ENCODE results near the gene CPEB4. TPM values are rescaled to one million over a fixed set of nuclear protein-coding genes. Genes with fewer than 3 reads are reported as not detected.

Gene CPEB4
- total and polyA plus RNA-seq, 2 donors (not counting 3 experiments of a cell fraction or from before 2014, with no cell fraction given) = 11.3 to 16.4 TPM

GRCh38 chr5:173910215-173910614 lies 22.1 kb downstream of the CPEB4 start:
- POLR2A ChIA-PET = no interaction called here
- dilution Hi-C loops (cut with MboI; ENCODE audit: extremely low pct_ligation_motif_present, low sequenced_read_pairs) (no loop called here), intact Hi-C loops (cut with micrococcal nuclease) (no loop called here)
- H3K27me3 ChIP-seq (ENCODE audit: control insufficient read depth in 2 of 2, insufficient read depth in 2 of 2, low read length in 2 of 2) = no peaks in the 10 kb centered on the region
- H2AFZ ChIP-seq (ENCODE audit: low read depth, low read length) = no peak overlapping the region
- peaks cover 11% of the 10 kb centered on the region for H3K4me1 ChIP-seq (ENCODE audit: control insufficient read depth, extremely low read depth, insufficient read depth, low read length)
- no peaks in the 10 kb centered on the region for H3K36me3 ChIP-seq (ENCODE audit: control insufficient read depth in 2 of 2, extremely low read depth in 1 of 2, insufficient read depth in 2 of 2, low read length in 2 of 2)
- CTCF ChIA-PET = interaction anchor here (0.6 to 1.0 kb wide), 2 partner anchors 9 kb away, joined by 3 read pairs; no protein-coding TSS in a partner anchor
- H3K4me2 ChIP-seq (ENCODE audit: insufficient read depth, low read length) = no peak overlapping the region
- no peak overlapping the region for H3K4me3 ChIP-seq (replicated peaks in 1 of 3; ENCODE audit: insufficient read depth in 1 of 3, low read depth in 1 of 3, low read length in 3 of 3)
- no peak overlapping the region for H3K27ac ChIP-seq (ENCODE audit: insufficient read depth, low read depth, low read length)
- no peaks in the 10 kb centered on the region for H3K9me3 ChIP-seq (replicated peaks; ENCODE audit: control insufficient read depth, insufficient read depth, low read length)
- DNase-seq (ENCODE audit: low read depth, low spot score) (no peak), FAIRE-seq (no peak)
- no TSS peak for BruUV-seq (replicated peaks)
- peaks cover 8% of the 10 kb centered on the region for H3K79me2 ChIP-seq (ENCODE audit: control insufficient read depth, insufficient read depth, low read length)
- H4K20me1 ChIP-seq (replicated peaks; ENCODE audit: control insufficient read depth, extremely low read depth, insufficient read depth, low read length) = no peaks in the 10 kb centered on the region
- no peaks in the 10 kb centered on the region for H3K9me1 ChIP-seq (replicated peaks; ENCODE audit: control insufficient read depth, extremely low read depth, insufficient read depth, low read length)
- TF ChIP-seq MYC (IDR thresholded peaks at IDR 0.05; ENCODE audit: low read depth, low read length) = no peak
- TF ChIP-seq EZH2 (IDR thresholded peaks at IDR 0.05; ENCODE audit: borderline replicate concordance, low read depth, low read length, severe bottlenecking) = no peak
- no peak for TF ChIP-seq GATA2 (IDR thresholded peaks at IDR 0.05; ENCODE audit: insufficient read depth, insufficient read length, low read depth, low read length)
- no peak for TF ChIP-seq POLR2AphosphoS5 (IDR thresholded peaks at IDR 0.05; ENCODE audit: insufficient read depth, low read depth, low read length)
- no peak for TF ChIP-seq FOS (IDR thresholded peaks at IDR 0.05; ENCODE audit: borderline replicate concordance, insufficient read depth, low read length)
- no peak for TF ChIP-seq JUN (IDR thresholded peaks at IDR 0.05; ENCODE audit: borderline replicate concordance, insufficient read depth, insufficient read length, low read depth)
- no peak for TF ChIP-seq CTCF (IDR thresholded peaks at IDR 0.05; ENCODE audit: extremely low read depth in 1 of 2, insufficient read depth in 1 of 2, low read depth in 1 of 2, low read length in 2 of 2)
- no peak for TF ChIP-seq MAX (IDR thresholded peaks at IDR 0.05; ENCODE audit: insufficient read depth, insufficient read length)
- TF ChIP-seq POLR2A (IDR thresholded peaks at IDR 0.05; ENCODE audit: low read depth, low read length) = no peak
- H3K9ac ChIP-seq (replicated peaks; ENCODE audit: extremely low read depth, insufficient read depth, low read length) = no peak overlapping the region

Measured in endothelial cell of umbilical vein (primary cell).